SK-N-SH treated with all-trans-retinoic acid at 6 μM for 48 hours (cell line): ENCODE results near the gene CAPN8.

Source experiments
- ATAC-seq: fragments of 200-7000 bp; cut with Tn5 transposase; 3 replicates; pipeline ENCODE4 v1.9.1; 2020; ENCODE audit warnings: mild to moderate bottlenecking, moderate library complexity
- ARNTL ChIP-seq: fragments of 450-650 bp; formaldehyde crosslinking; IDR thresholded peaks from 2 replicates; pipeline ENCODE4 v1.5.0; 2020; ENCODE audit warnings: low read depth, mild to moderate bottlenecking, moderate library complexity, borderline replicate concordance
- BACH2 ChIP-seq: fragments of 250-450 bp; sonication (Bioruptor Pico); IDR thresholded peaks from 2 replicates; pipeline ENCODE4 v1.9.0; 2021; ENCODE audit warnings: mild to moderate bottlenecking, borderline replicate concordance
- CSDC2 ChIP-seq: fragments of 250-450 bp; sonication (Bioruptor Pico); IDR thresholded peaks from 2 replicates; pipeline ENCODE4 v1.5.0; 2020; ENCODE audit warnings: mild to moderate bottlenecking, moderate library complexity
- ESRRG ChIP-seq: fragments of 250-450 bp; sonication (Bioruptor Pico); IDR thresholded peaks from 2 replicates; pipeline ENCODE4 v1.6.1; 2021; ENCODE audit warnings: mild to moderate bottlenecking
- GLIS3 ChIP-seq: fragments of 250-450 bp; sonication (Bioruptor Pico); IDR thresholded peaks from 2 replicates; pipeline ENCODE4 v1.5.0; 2020; ENCODE audit warnings: mild to moderate bottlenecking, moderate library complexity
- PATZ1 ChIP-seq: fragments of 250-450 bp; sonication (Bioruptor Pico); IDR thresholded peaks from 2 replicates; pipeline ENCODE4 v1.8.0; 2020; ENCODE audit warnings: mild to moderate bottlenecking, moderate library complexity, borderline replicate concordance
- POU6F1 ChIP-seq: fragments of 250-450 bp; sonication (Bioruptor Pico); IDR thresholded peaks from 2 replicates; pipeline ENCODE4 v1.8.0; 2021; ENCODE audit warnings: low read depth, mild to moderate bottlenecking, moderate library complexity, borderline replicate concordance
- SNAI2 ChIP-seq: fragments of 250-450 bp; sonication (Bioruptor Pico); IDR thresholded peaks from 2 replicates; pipeline ENCODE4 v1.5.0; 2020; ENCODE audit warnings: mild to moderate bottlenecking, moderate library complexity
- TCF4 ChIP-seq: fragments of 250-450 bp; sonication (Bioruptor Pico); IDR thresholded peaks from 2 replicates; pipeline ENCODE4 v1.8.0; 2021; ENCODE audit warnings: mild to moderate bottlenecking, moderate library complexity, borderline replicate concordance
- TOX ChIP-seq: fragments of 250-450 bp; sonication (Bioruptor Pico); IDR thresholded peaks from 2 replicates; pipeline ENCODE4 v1.8.0; 2021; ENCODE audit warnings: mild to moderate bottlenecking, moderate library complexity, borderline replicate concordance
- TSHZ2 ChIP-seq: fragments of 250-450 bp; sonication (Bioruptor Pico); IDR thresholded peaks from 2 replicates; pipeline ENCODE4 v1.5.0; 2020; ENCODE audit warnings: mild to moderate bottlenecking, moderate library complexity
- ZC3H10 ChIP-seq: fragments of 250-450 bp; sonication (Bioruptor Pico); IDR thresholded peaks from 2 replicates; pipeline ENCODE4 v1.5.1; 2021; ENCODE audit warnings: mild to moderate bottlenecking, moderate library complexity
- ZFP3 ChIP-seq: fragments of 250-450 bp; sonication (Bioruptor Pico); IDR thresholded peaks from 2 replicates; pipeline ENCODE4 v1.5.0; 2020; ENCODE audit warnings: mild to moderate bottlenecking, moderate library complexity
- ZFP30 ChIP-seq: fragments of 450-650 bp; formaldehyde crosslinking; IDR thresholded peaks from 2 replicates; pipeline ENCODE4 v1.5.0; 2022; ENCODE audit warnings: mild to moderate bottlenecking, moderate library complexity
- ZNF565 ChIP-seq: fragments of 450-650 bp; formaldehyde crosslinking; conservative IDR thresholded peaks from 2 replicates; pipeline ENCODE4 v1.5.0; 2020; ENCODE audit warnings: low read depth, mild to moderate bottlenecking, moderate library complexity
- TF ChIP-seq, protein P1 (sequence below): fragments of 250-450 bp; sonication (Bioruptor Pico); IDR thresholded peaks from 2 replicates; pipeline ENCODE4 v1.5.1; 2021; ENCODE audit warnings: mild to moderate bottlenecking, moderate library complexity

Gene CAPN8

GRCh38 chr1:223695941-223696340 is 30.4 kb upstream of the CAPN8 start:
- no peak for ATAC-seq

GRCh38 chr1:223695014-223695548 is 29.6 kb upstream of the CAPN8 start:
- TF ChIP-seq SNAI2 (no peak), PATZ1 (CRISPR knock-in tag) (no peak), BACH2 (CRISPR knock-in tag) (no peak), ZNF565 (CRISPR knock-in tag) (no peak), TSHZ2 (no peak), CSDC2 (no peak), ZC3H10 (CRISPR knock-in tag) (no peak), ARNTL (CRISPR knock-in tag) (no peak), GLIS3 (no peak), POU6F1 (CRISPR knock-in tag) (no peak)
- no peak for ATAC-seq

More at GRCh38 chr1:223695941-223696340, 30.4 kb upstream of the CAPN8 start:
- no peak for TF ChIP-seq TOX (CRISPR knock-in tag)
- TF ChIP-seq CSDC2 = no peak
- TF ChIP-seq TCF4 (CRISPR knock-in tag) = no peak
- TF ChIP-seq ZC3H10 (CRISPR knock-in tag) = no peak
- no peak for TF ChIP-seq POU6F1 (CRISPR knock-in tag)
- no peak for TF ChIP-seq ESRRG (CRISPR knock-in tag)
- TF ChIP-seq ARNTL (CRISPR knock-in tag) = no peak
- no peak for TF ChIP-seq PATZ1 (CRISPR knock-in tag)

- TF ChIP-seq ZFP3 (CRISPR knock-in tag) = no peak
- TF ChIP-seq GLIS3 = no peak
- TF ChIP-seq ZFP30 (CRISPR knock-in tag) = no peak
- no peak for TF ChIP-seq TSHZ2
- no peak for TF ChIP-seq ZC3H10 (CRISPR knock-in tag)
- TF ChIP-seq, protein P1, sequence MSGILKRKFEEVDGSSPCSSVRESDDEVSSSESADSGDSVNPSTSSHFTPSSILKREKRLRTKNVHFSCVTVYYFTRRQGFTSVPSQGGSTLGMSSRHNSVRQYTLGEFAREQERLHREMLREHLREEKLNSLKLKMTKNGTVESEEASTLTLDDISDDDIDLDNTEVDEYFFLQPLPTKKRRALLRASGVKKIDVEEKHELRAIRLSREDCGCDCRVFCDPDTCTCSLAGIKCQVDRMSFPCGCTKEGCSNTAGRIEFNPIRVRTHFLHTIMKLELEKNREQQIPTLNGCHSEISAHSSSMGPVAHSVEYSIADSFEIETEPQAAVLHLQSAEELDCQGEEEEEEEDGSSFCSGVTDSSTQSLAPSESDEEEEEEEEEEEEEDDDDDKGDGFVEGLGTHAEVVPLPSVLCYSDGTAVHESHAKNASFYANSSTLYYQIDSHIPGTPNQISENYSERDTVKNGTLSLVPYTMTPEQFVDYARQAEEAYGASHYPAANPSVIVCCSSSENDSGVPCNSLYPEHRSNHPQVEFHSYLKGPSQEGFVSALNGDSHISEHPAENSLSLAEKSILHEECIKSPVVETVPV (CRISPR knock-in tag) = no peak
- no peak for TF ChIP-seq POU6F1 (CRISPR knock-in tag)
- TF ChIP-seq ZNF565 (CRISPR knock-in tag) = no peak
- TF ChIP-seq CSDC2 = no peak
- TF ChIP-seq BACH2 (CRISPR knock-in tag) = no peak
- TF ChIP-seq, all 23 proteins: peak for 0
- no peak for ATAC-seq
These were observed 25.6 kb upstream of the CAPN8 start for GRCh38 chr1:223691121-223691520.
